H1 (cell line): Measurements from ENCODE around the gene ANGEL2. TPM values are rescaled to one million over a fixed set of nuclear protein-coding genes. Genes with fewer than 3 reads are reported as not detected.

Experiments used
- SAP30 ChIP-seq: fragments of 300-600 bp; sonication (generic); IDR thresholded peaks from 2 replicates; pipeline ENCODE4 v1.7.1; 2012; ENCODE audit warnings: low read length, moderate library complexity, mild to moderate bottlenecking, inconsistent platforms; ENCODE audit not compliant: insufficient read depth, insufficient replicate concordance
- SIX5 ChIP-seq: IDR thresholded peaks from 2 replicates; pipeline ENCODE4 v1.6.1; 2011; ENCODE audit warnings: mild to moderate bottlenecking, low read depth, low read length
- polyA plus RNA-seq, 7 experiments: library from polyadenylated mRNA; depleted of rRNA in 3 of 7; stranded (reverse) in 5 of 7; unstranded in 2 of 7; fragments of >200 nt in 5 of 7; fragments of 200-250 nt in 2 of 7; gene quantifications; 1 replicate in 5 of 7; 2 replicates in 1 of 7; 4 replicates in 1 of 7; pipeline versions ENCODE4 v1.2.1 to v1.2.3, GENCODE V29; 2011 to 2013; ENCODE audit warnings: missing spikeins in 2 of 7, mixed read lengths in 2 of 7
- total RNA-seq: library from RNA; stranded (reverse); fragmentation: NEBNext Ultra II Directional; extraction: Animal tissue kit (Norgen Biotek cat#: 25700); gene quantifications from 2 replicates; pipeline ENCODE4 v1.2.1, GENCODE V29; 2021
- TF ChIP-seq, protein P1 (sequence below): fragments of 300-600 bp; sonication (generic); IDR thresholded peaks from 2 replicates; pipeline ENCODE4 v1.7.1; 2012; ENCODE audit warnings: low read length, moderate library complexity, mild to moderate bottlenecking, inconsistent platforms; ENCODE audit not compliant: insufficient replicate concordance

The ANGEL2 gene
- total and polyA plus RNA-seq, 2 of the 8 experiments (the other 6 are each of a cell fraction or from before 2014, with no cell fraction given) = 18.1 to 39.9 TPM

DNA sequence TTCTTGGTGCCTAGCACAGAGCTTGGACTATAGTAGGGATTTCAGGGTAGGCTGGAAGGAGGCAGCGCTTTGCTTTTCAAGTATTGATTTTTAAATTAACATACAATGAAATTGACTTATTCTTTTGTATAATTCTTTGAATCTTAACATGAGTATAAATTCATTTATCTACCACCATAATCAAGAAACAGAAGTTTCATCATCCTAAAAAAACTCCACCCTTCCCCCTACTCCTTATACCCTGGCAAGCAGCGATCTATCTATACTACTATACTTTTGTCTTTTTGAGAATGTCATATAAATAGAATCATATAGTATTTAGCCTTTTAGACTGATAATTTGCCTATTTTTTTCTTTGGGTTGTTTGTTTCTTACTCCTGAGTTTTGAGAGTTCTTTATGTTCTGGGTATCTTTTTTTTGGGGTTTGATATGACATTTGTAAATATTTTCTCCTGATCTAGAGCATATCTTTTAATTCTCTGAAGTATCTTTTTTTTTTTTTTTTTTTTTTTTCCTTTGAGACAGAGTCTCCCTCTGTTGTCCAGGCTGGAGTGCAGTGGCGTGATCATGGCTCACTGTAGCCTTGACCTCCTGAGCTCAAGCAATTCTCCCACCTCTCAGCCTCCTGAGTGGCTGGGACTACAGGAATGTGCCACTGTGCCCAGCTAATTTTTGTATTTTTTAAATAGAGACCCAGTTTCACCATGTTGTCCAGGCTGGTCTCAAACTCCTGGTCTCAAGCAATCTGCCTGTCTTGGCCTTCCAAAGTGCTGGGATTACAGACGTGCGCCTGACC, 41.8 kb upstream of the ANGEL2 start (continued):
- TF ChIP-seq, protein P1, sequence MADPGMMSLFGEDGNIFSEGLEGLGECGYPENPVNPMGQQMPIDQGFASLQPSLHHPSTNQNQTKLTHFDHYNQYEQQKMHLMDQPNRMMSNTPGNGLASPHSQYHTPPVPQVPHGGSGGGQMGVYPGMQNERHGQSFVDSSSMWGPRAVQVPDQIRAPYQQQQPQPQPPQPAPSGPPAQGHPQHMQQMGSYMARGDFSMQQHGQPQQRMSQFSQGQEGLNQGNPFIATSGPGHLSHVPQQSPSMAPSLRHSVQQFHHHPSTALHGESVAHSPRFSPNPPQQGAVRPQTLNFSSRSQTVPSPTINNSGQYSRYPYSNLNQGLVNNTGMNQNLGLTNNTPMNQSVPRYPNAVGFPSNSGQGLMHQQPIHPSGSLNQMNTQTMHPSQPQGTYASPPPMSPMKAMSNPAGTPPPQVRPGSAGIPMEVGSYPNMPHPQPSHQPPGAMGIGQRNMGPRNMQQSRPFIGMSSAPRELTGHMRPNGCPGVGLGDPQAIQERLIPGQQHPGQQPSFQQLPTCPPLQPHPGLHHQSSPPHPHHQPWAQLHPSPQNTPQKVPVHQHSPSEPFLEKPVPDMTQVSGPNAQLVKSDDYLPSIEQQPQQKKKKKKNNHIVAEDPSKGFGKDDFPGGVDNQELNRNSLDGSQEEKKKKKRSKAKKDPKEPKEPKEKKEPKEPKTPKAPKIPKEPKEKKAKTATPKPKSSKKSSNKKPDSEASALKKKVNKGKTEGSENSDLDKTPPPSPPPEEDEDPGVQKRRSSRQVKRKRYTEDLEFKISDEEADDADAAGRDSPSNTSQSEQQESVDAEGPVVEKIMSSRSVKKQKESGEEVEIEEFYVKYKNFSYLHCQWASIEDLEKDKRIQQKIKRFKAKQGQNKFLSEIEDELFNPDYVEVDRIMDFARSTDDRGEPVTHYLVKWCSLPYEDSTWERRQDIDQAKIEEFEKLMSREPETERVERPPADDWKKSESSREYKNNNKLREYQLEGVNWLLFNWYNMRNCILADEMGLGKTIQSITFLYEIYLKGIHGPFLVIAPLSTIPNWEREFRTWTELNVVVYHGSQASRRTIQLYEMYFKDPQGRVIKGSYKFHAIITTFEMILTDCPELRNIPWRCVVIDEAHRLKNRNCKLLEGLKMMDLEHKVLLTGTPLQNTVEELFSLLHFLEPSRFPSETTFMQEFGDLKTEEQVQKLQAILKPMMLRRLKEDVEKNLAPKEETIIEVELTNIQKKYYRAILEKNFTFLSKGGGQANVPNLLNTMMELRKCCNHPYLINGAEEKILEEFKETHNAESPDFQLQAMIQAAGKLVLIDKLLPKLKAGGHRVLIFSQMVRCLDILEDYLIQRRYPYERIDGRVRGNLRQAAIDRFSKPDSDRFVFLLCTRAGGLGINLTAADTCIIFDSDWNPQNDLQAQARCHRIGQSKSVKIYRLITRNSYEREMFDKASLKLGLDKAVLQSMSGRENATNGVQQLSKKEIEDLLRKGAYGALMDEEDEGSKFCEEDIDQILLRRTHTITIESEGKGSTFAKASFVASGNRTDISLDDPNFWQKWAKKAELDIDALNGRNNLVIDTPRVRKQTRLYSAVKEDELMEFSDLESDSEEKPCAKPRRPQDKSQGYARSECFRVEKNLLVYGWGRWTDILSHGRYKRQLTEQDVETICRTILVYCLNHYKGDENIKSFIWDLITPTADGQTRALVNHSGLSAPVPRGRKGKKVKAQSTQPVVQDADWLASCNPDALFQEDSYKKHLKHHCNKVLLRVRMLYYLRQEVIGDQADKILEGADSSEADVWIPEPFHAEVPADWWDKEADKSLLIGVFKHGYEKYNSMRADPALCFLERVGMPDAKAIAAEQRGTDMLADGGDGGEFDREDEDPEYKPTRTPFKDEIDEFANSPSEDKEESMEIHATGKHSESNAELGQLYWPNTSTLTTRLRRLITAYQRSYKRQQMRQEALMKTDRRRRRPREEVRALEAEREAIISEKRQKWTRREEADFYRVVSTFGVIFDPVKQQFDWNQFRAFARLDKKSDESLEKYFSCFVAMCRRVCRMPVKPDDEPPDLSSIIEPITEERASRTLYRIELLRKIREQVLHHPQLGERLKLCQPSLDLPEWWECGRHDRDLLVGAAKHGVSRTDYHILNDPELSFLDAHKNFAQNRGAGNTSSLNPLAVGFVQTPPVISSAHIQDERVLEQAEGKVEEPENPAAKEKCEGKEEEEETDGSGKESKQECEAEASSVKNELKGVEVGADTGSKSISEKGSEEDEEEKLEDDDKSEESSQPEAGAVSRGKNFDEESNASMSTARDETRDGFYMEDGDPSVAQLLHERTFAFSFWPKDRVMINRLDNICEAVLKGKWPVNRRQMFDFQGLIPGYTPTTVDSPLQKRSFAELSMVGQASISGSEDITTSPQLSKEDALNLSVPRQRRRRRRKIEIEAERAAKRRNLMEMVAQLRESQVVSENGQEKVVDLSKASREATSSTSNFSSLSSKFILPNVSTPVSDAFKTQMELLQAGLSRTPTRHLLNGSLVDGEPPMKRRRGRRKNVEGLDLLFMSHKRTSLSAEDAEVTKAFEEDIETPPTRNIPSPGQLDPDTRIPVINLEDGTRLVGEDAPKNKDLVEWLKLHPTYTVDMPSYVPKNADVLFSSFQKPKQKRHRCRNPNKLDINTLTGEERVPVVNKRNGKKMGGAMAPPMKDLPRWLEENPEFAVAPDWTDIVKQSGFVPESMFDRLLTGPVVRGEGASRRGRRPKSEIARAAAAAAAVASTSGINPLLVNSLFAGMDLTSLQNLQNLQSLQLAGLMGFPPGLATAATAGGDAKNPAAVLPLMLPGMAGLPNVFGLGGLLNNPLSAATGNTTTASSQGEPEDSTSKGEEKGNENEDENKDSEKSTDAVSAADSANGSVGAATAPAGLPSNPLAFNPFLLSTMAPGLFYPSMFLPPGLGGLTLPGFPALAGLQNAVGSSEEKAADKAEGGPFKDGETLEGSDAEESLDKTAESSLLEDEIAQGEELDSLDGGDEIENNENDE = no peak
- TF ChIP-seq SIX5 (no peak), SAP30 (no peak)
